Heart left ventricle (tissue), 16 donors: ENCODE data around the gene WDR11. TPM values are rescaled to one million over a fixed set of nuclear protein-coding genes. Genes with fewer than 3 reads are reported as not detected.

Experiments
- ATAC-seq, 4 donors: fragments of 200-7000 bp; cut with Tn5 transposase; one replicate each; pipeline ENCODE4 v1.9.1; 2020 to 2022; ENCODE audit warnings: moderate library complexity in 4 of 4, mild to moderate bottlenecking in 3 of 4, moderate number of reproducible peaks in 1 of 4
- DNase-seq, 5 donors: peaks; one replicate each; pipeline ENCODE4 v3.0.0-alpha.2; 2020
- H3K27ac ChIP-seq, 12 donors: fragments of 200-600 bp; sonication (generic) in 4 of 12; one replicate each; pipeline versions ENCODE4 v1.5.0 to v1.8.0; 2016 to 2022; ENCODE audit warnings: mild to moderate bottlenecking in 2 of 12
- H3K27me3 ChIP-seq, 9 donors: fragments of 200-600 bp; sonication (generic) in 2 of 9; one replicate each; pipeline versions ENCODE4 v1.5.1 to v1.8.0; 2016 to 2022; ENCODE audit warnings: mild to moderate bottlenecking in 3 of 9
- H3K36me3 ChIP-seq, 9 donors: fragments of 200-600 bp; sonication (generic) in 2 of 9; one replicate each; pipeline versions ENCODE4 v1.5.0 to v1.8.0; 2018 to 2022; ENCODE audit warnings: mild to moderate bottlenecking in 2 of 9
- H3K4me1 ChIP-seq, 12 donors: fragments of 200-600 bp; sonication (generic) in 4 of 12; one replicate each; pipeline versions ENCODE4 v1.5.0 to v1.8.0; 2016 to 2022; ENCODE audit warnings: mild to moderate bottlenecking in 3 of 12
- H3K4me3 ChIP-seq, 12 donors: fragments of 200-600 bp; sonication (generic) in 4 of 12; one replicate each; pipeline versions ENCODE4 v1.5.0 to v1.8.0; 2017 to 2022; ENCODE audit warnings: mild to moderate bottlenecking in 9 of 12, moderate library complexity in 4 of 12
- H3K9me3 ChIP-seq, 12 donors: fragments of 200-600 bp; sonication (generic) in 4 of 12; one replicate each; pipeline versions ENCODE4 v1.5.0 to v1.8.0; 2016 to 2022; ENCODE audit warnings: mild to moderate bottlenecking in 1 of 12
- CTCF ChIP-seq, 12 donors: fragments of 200-600 bp; sonication (generic) in 4 of 12; IDR thresholded peaks; one replicate each; pipeline versions ENCODE4 v1.5.0 to v1.8.0; 2018 to 2022; ENCODE audit warnings: antibody characterized with exemption in 12 of 12, mild to moderate bottlenecking in 5 of 12
- POLR2A ChIP-seq, 2 donors: fragments of 450-650 bp; IDR thresholded peaks; one replicate each; pipeline ENCODE4 v1.6.1; 2017; ENCODE audit warnings: antibody characterized with exemption in 2 of 2, mild to moderate bottlenecking in 2 of 2, moderate library complexity in 2 of 2
- WGBS, 4 donors: extraction: QIAGEN DNeasy Blood & Tissue Kit in 2 of 4; methylation state at CpG; one replicate each; pipeline versions ENCODE4 v1.1.5 to v1.1.7; 2013 to 2018; 5-methylcytosine and 5-hydroxymethylcytosine counted together
- intact Hi-C, 10 donors: fragments of 100-400 bp; cut with DNase I; formaldehyde crosslinking; loops; one replicate each; pipeline versions ENCODE4 v1.11.1 to v1.14.2; 2022
- polyA plus RNA-seq, 2 donors: library from polyadenylated mRNA; stranded (reverse); fragments of 200-250 nt; gene quantifications; one replicate each; pipeline ENCODE4 v1.2.3, GENCODE V29; 2013
- total RNA-seq, 9 donors: library from RNA; depleted of rRNA in 2 of 9; stranded (reverse); fragments of >200 nt in 2 of 9; fragmentation: NEBNext Ultra II Directional in 3 of 9; extraction: Animal tissue kit (Norgen Biotek cat#: 25700) in 3 of 9; gene quantifications; one replicate each; pipeline versions ENCODE4 v1.1.0 to v1.2.4, GENCODE V29; 2016 to 2023
- donor health status: ischemic (EF 13 %, LVEDD 7.1; RV severe dilation, severe dysfunction).
- donor health status: healthy with polysubstance abuse.
- donor health status: DM: no; HTN: yes; CAD: no.
- donor health status: DM: no; HTN: no; CAD: no.
- donor health status: ischemic (EF 25% LVEDD 6.9; RV normal size, moderate dysfunction).
- donor health status: ischemic (EF 25% LVEDD 5.7; RV mildly dilated, moderate dysfunction).
- donor health status: healthy.
- donor health status: DM: yes; HTN: yes; CAD: no.
- donor health status: ischemic (EF 35%, LVEDD 5.7; RV mildly dilated, moderate dysfunction).
- donor health status: nonischemic (EF 11% LVEDD 7.7; RV severe dilation, severe dysfunction).
- donor health status: DM: yes; HTN: yes; CAD: no.
- donor health status: PGD.
- donor health status: ischemic (EF 29% LVEDD 5.4; RV normal size, mild dysfunction).
- donor health status: nonischemic (EF 23%, LVEDD 6.1; RV moderate dilation, normal function).

The WDR11 gene
- total and polyA plus RNA-seq, 11 donors, result 7.8 to 32.9 (median 12.5) TPM

DNA sequence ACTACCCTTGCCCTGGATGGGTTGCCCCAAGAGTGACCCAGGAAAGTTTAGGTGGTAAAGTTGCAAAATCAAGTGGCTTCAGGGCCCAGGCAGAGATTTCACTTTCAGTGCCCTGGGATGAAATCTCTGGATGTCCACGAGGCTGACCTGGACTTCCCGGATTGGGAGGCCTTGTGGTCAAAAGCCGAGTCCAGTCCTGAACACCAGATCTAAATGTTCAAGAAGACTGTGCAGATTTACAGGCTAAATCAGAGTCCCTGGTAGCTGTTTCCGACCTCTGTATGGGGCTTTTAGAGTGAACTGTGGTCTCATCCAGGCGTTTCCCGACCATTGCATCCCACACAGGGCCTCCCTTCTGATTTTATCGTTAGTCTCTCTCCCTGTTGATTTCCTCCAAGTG lies 95.3 kb downstream of the WDR11 start:
- Histone ChIP-seq H3K36me3 (no peaks in the 10 kb centered on the region), H3K9me3 (no peaks in the 10 kb centered on the region), H3K27me3 (peaks cover 0 to 38% (median 23%) of the 10 kb centered on the region in 9 donors), H3K4me3 (no peak overlapping the region), H3K4me1 (peaks cover 0 to 21% (median 12%) of the 10 kb centered on the region in 12 donors), H3K27ac (peak overlapping the region in 1 of 12 donors; percentile 58)
- DNase-seq (no peak), ATAC-seq (no peak)
- 63 to 74% (median 68%) methylated on average over 7 of the region's 7 CpGs for WGBS, 4 donors
- intact Hi-C loops, result loop anchor here in 8 of 10 donors (5.0 to 10.0 kb wide), 6 partner anchors 661 to 956 kb away; no protein-coding TSS in a partner anchor
- TF ChIP-seq POLR2A (IDR thresholded peaks at IDR 0.05) (no peak), CTCF (IDR thresholded peaks at IDR 0.05) (no peak)

DNA sequence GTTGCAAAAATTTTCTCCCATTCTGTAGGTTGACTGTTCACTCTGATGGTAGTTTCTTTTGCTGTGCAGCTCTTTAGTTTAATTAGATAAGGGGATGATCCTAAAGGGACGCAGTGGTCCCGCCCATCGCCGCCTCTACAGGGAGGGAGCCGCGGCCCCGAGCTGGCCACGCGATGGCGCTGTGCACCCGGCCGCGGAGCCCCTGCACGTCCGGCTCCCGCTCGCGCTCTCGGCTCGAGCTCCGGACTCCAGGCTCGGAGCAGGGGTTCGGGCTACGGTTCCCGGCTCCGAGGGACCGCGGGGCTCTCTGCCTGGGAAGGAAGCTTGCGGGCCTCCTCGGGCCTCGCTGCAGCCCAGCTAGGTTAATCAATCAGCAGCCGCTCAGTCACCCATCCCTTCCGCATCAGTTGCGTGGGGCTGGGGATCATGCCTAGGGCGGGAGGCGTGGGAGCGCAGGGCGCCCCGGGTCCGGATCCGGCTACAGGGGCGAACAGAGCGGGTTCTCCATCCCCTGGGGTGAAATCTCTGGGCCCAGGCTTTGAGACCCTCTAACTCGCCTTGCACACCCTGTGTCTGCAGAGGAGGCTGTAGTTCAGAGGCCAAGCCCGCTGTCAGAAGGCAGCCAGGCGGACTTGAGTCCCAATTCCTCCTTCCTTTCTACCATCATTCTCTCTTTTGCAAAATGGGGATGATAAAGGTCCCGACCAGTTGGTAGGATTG lies 97.9 kb downstream of the WDR11 start:
- H3K27me3 ChIP-seq, result peaks cover 0 to 51% (median 23%) of the 10 kb centered on the region in 9 donors
- DNase-seq (peak; percentile 63 to 86 (median 70)), ATAC-seq (peak; percentile 70 to 98 (median 96))
- peaks cover 0 to 10% (median 3%) of the 10 kb centered on the region in 12 donors for H3K9me3 ChIP-seq
- intact Hi-C loops, result loop anchor here in 9 of 10 donors (1.0 to 10.0 kb wide), 7 partner anchors 658 to 953 kb away; no protein-coding TSS in a partner anchor
- no peak for TF ChIP-seq POLR2A (IDR thresholded peaks at IDR 0.05)
- peak; percentile 84 to 94 (median 88) for TF ChIP-seq CTCF (IDR thresholded peaks at IDR 0.05)
- WGBS, 4 donors, result 1 to 3% (median 2%) methylated on average over 31 to 47 of the region's 47 CpGs
- H3K36me3 ChIP-seq, result no peaks in the 10 kb centered on the region
- H3K4me3 ChIP-seq, result peak overlapping the region in 11 of 12 donors; percentile 28 to 58 (median 50)
- no peak overlapping the region for H3K27ac ChIP-seq
- H3K4me1 ChIP-seq, result peaks cover 0 to 15% (median 10%) of the 10 kb centered on the region in 12 donors

GRCh38 chr10:120949609-120950031 lies 98.5 kb downstream of the WDR11 start:
- TF ChIP-seq CTCF (IDR thresholded peaks at IDR 0.05) (no peak), POLR2A (IDR thresholded peaks at IDR 0.05) (no peak)
- ATAC-seq, result peak in 3 of 4 donors; percentile 35 to 43 (median 42)

GRCh38 chr10:120950051-120950561 lies 98.9 kb downstream of the WDR11 start:
- TF ChIP-seq CTCF (IDR thresholded peaks at IDR 0.05), result no peak
- no peak for TF ChIP-seq POLR2A (IDR thresholded peaks at IDR 0.05)
- peaks cover 0 to 15% (median 10%) of the 10 kb centered on the region in 12 donors for H3K4me1 ChIP-seq
- H3K27ac ChIP-seq, result no peak overlapping the region
- 6 to 12% (median 9%) methylated on average over 17 to 24 of the region's 24 CpGs for WGBS, 4 donors
- ATAC-seq (peak in 2 of 4 donors; percentile 27 to 47), DNase-seq (peak in 1 of 5 donors; percentile 38)
- no peaks in the 10 kb centered on the region for H3K36me3 ChIP-seq
- intact Hi-C loops, result loop anchor here in 1 of 10 donors (5.0 kb wide), 1 partner anchor 657 kb away; no protein-coding TSS in a partner anchor
- peak overlapping the region in 9 of 12 donors; percentile 8 to 58 (median 50) for H3K4me3 ChIP-seq
- peaks cover 0 to 51% (median 23%) of the 10 kb centered on the region in 9 donors for H3K27me3 ChIP-seq
- H3K9me3 ChIP-seq, result peaks cover 0 to 15% (median 6%) of the 10 kb centered on the region in 12 donors

More at GRCh38 chr10:120949609-120950031, 98.5 kb downstream of the WDR11 start:
- intact Hi-C loops, result loop anchor here in 9 of 10 donors (1.0 to 10.0 kb wide), 7 partner anchors 658 to 953 kb away; no protein-coding TSS in a partner anchor
- peak overlapping the region in 11 of 12 donors; percentile 8 to 58 (median 50) for H3K4me3 ChIP-seq
- H3K4me1 ChIP-seq, result peaks cover 0 to 15% (median 10%) of the 10 kb centered on the region in 12 donors
- peaks cover 0 to 51% (median 23%) of the 10 kb centered on the region in 9 donors for H3K27me3 ChIP-seq
- DNase-seq, result no peak
- H3K36me3 ChIP-seq, result no peaks in the 10 kb centered on the region
- no peak overlapping the region for H3K27ac ChIP-seq
- peaks cover 0 to 15% (median 6%) of the 10 kb centered on the region in 12 donors for H3K9me3 ChIP-seq
- WGBS, 4 donors, result 6 to 21% (median 11%) methylated on average over 21 to 28 of the region's 28 CpGs
